Measurements from ENCODE around the gene GCM1. TPM values are rescaled to one million over a fixed set of nuclear protein-coding genes. Genes with fewer than 3 reads are reported as not detected.

Gene GCM1
- total RNA-seq, 4 donors from 2014 or later = 0.32 TPM; not detected in 3

GRCh38 chr6:53180678-53181077 lies 32.0 kb upstream of the GCM1 start:
- WGBS = 96% methylated on average over 5 of the region's 5 CpGs
- H3K4me1 ChIP-seq = peaks cover 0 to 3% (median 0%) of the 10 kb centered on the region in 4 donors

GRCh38 chr6:53179961-53180651 lies 31.5 kb upstream of the GCM1 start:
- TF ChIP-seq CTCF (IDR thresholded peaks at IDR 0.05) (no peak), EP300 (IDR thresholded peaks at IDR 0.05) (no peak), POLR2A (IDR thresholded peaks at IDR 0.05; ENCODE audit: low read depth) (no peak), POLR2AphosphoS5 (IDR thresholded peaks at IDR 0.05) (no peak)
- H3K4me3 ChIP-seq = no peak overlapping the region
- H3K4me1 ChIP-seq = peaks cover 0 to 7% (median 3%) of the 10 kb centered on the region in 4 donors
- WGBS = 50% methylated on average over 8 of the region's 8 CpGs
- H3K9me3 ChIP-seq = no peaks in the 10 kb centered on the region
- intact Hi-C loops (cut with DNase I) = loop anchor here (10.0 kb wide), 2 partner anchors 95 to 475 kb away; no protein-coding TSS in a partner anchor
- no peak overlapping the region for H3K27ac ChIP-seq (replicated peaks in 1 of 4)
- no peak for DNase-seq (ENCODE audit: extremely low spot score)
- H3K27me3 ChIP-seq = no peaks in the 10 kb centered on the region
- H3K36me3 ChIP-seq = no peaks in the 10 kb centered on the region

More at GRCh38 chr6:53180678-53181077, 32.0 kb upstream of the GCM1 start:
- H3K4me3 ChIP-seq = no peak overlapping the region
- H3K27ac ChIP-seq (replicated peaks in 1 of 4) = no peak overlapping the region
- H3K27me3 ChIP-seq = no peaks in the 10 kb centered on the region
- TF ChIP-seq CTCF (IDR thresholded peaks at IDR 0.05) (no peak), EP300 (IDR thresholded peaks at IDR 0.05) (no peak), POLR2AphosphoS5 (IDR thresholded peaks at IDR 0.05) (no peak), POLR2A (IDR thresholded peaks at IDR 0.05; ENCODE audit: low read depth) (no peak)
- no peak for DNase-seq (ENCODE audit: extremely low spot score)
- H3K36me3 ChIP-seq = no peaks in the 10 kb centered on the region
- intact Hi-C loops (cut with DNase I) = loop anchor here (10.0 kb wide), 1 partner anchor 94 kb away; no protein-coding TSS in a partner anchor
- H3K9me3 ChIP-seq = no peaks in the 10 kb centered on the region

GRCh38 chr6:53178837-53179432 lies 30.3 kb upstream of the GCM1 start:
- TF ChIP-seq POLR2A (IDR thresholded peaks at IDR 0.05; ENCODE audit: low read depth) (no peak), POLR2AphosphoS5 (IDR thresholded peaks at IDR 0.05) (no peak), CTCF (IDR thresholded peaks at IDR 0.05) (no peak), EP300 (IDR thresholded peaks at IDR 0.05) (no peak)
- H3K27ac ChIP-seq (replicated peaks in 1 of 4) = no peak overlapping the region
- no peak for DNase-seq (ENCODE audit: extremely low spot score)
- 83% methylated on average over 1 of the region's 1 CpG for WGBS
- peaks cover 0 to 14% (median 10%) of the 10 kb centered on the region in 4 donors for H3K4me1 ChIP-seq
- H3K4me3 ChIP-seq = no peak overlapping the region
- intact Hi-C loops (cut with DNase I) = loop anchor here (10.0 kb wide), 1 partner anchor 476 kb away; no protein-coding TSS in a partner anchor
- no peaks in the 10 kb centered on the region for H3K36me3 ChIP-seq
- H3K27me3 ChIP-seq = no peaks in the 10 kb centered on the region
- no peaks in the 10 kb centered on the region for H3K9me3 ChIP-seq

GRCh38 chr6:53175027-53175426 lies 26.4 kb upstream of the GCM1 start:
- WGBS = 57% methylated on average over 2 of the region's 2 CpGs
- no peak overlapping the region for H3K4me3 ChIP-seq
- intact Hi-C loops (cut with DNase I) = loop anchor here (10.0 kb wide), 1 partner anchor 480 kb away; no protein-coding TSS in a partner anchor

More at GRCh38 chr6:53175027-53175426, 26.4 kb upstream of the GCM1 start:
- no peak for TF ChIP-seq CTCF (IDR thresholded peaks at IDR 0.05)
- no peak for TF ChIP-seq POLR2A (IDR thresholded peaks at IDR 0.05; ENCODE audit: low read depth)
- TF ChIP-seq POLR2AphosphoS5 (IDR thresholded peaks at IDR 0.05) = no peak
- TF ChIP-seq EP300 (IDR thresholded peaks at IDR 0.05) = no peak
- Histone ChIP-seq H3K9me3 (no peaks in the 10 kb centered on the region), H3K27ac (replicated peaks in 1 of 4) (no peak overlapping the region), H3K36me3 (no peaks in the 10 kb centered on the region), H3K27me3 (no peaks in the 10 kb centered on the region), H3K4me1 (peaks cover 0 to 17% (median 13%) of the 10 kb centered on the region in 4 donors)
- DNase-seq (ENCODE audit: extremely low spot score) = no peak

Measured in esophagus muscularis mucosa (tissue), 4 donors.